Neural cell (in vitro differentiated cells): ENCODE measurements around the gene BRSK2. TPM values are rescaled to one million over a fixed set of nuclear protein-coding genes. Genes with fewer than 3 reads are reported as not detected.

Experiments
- H2AFZ ChIP-seq: fragments of 200-600, 300-800 bp; sonication (generic), shearing (Covaris generic); 2 replicates; pipeline ENCODE4 v1.6.0; 2014; ENCODE audit warnings: low read depth, mild to moderate bottlenecking, antibody characterized with exemption, low read length, moderate library complexity
- H3F3A ChIP-seq: fragments of 200-600 bp; shearing (Covaris generic); 2 replicates; pipeline ENCODE4 v1.6.1; 2016; ENCODE audit warnings: mild to moderate bottlenecking, moderate library complexity, mixed read lengths, antibody characterized with exemption, low read length; ENCODE audit not compliant: insufficient read depth, poor library complexity, severe bottlenecking
- H3K27ac ChIP-seq: fragments of 200-600, 300-800 bp; sonication (generic), shearing (Covaris generic); 2 replicates; pipeline ENCODE4 v1.5.1; 2014; ENCODE audit warnings: mild to moderate bottlenecking, low read length, moderate library complexity
- H3K27me3 ChIP-seq: fragments of 300-800, 200-600 bp; sonication (generic), shearing (Covaris generic); 2 replicates; pipeline ENCODE4 v1.6.0; 2014; ENCODE audit warnings: mild to moderate bottlenecking, low read depth, low read length, moderate library complexity; ENCODE audit not compliant: insufficient read depth
- H3K36me3 ChIP-seq: fragments of 300-800, 200-600 bp; sonication (generic), shearing (Covaris generic); 2 replicates; pipeline ENCODE4 v1.5.1; 2014; ENCODE audit warnings: mild to moderate bottlenecking, antibody characterized with exemption, low read length, moderate library complexity; ENCODE audit not compliant: insufficient read depth
- H3K4me2 ChIP-seq: fragments of 300-800, 200-600 bp; sonication (generic), shearing (Covaris generic); 2 replicates; pipeline ENCODE4 v1.6.0; 2014; ENCODE audit warnings: mild to moderate bottlenecking, low read length
- H3K4me3 ChIP-seq: fragments of 300-800, 200-600 bp; sonication (generic), shearing (Covaris generic); 2 replicates; pipeline ENCODE4 v1.5.1; 2014; ENCODE audit warnings: mild to moderate bottlenecking, low read length, moderate library complexity
- H3K79me2 ChIP-seq: fragments of 200-600 bp; shearing (Covaris generic); replicated peaks from 2 replicates; pipeline ENCODE4 v1.6.0; 2014; ENCODE audit warnings: mild to moderate bottlenecking, low read length, moderate library complexity; ENCODE audit not compliant: insufficient read depth
- H3K9ac ChIP-seq: fragments of 300-800, 200-600 bp; sonication (generic), shearing (Covaris generic); 2 replicates; pipeline ENCODE4 v1.6.1; 2016; ENCODE audit warnings: mild to moderate bottlenecking, low read length, mixed read lengths
- H3K9me2 ChIP-seq: fragments of 200-600 bp; shearing (Covaris generic); 2 replicates; pipeline ENCODE4 v1.6.1; 2016; ENCODE audit warnings: mild to moderate bottlenecking, low read length, mixed read lengths; ENCODE audit not compliant: insufficient read depth
- H3K9me3 ChIP-seq: fragments of 200-600, 300-800 bp; sonication (generic), shearing (Covaris generic); 2 replicates; pipeline ENCODE4 v1.6.1; 2016; ENCODE audit warnings: mild to moderate bottlenecking, mixed run types, low read length, moderate library complexity, mixed read lengths
- H4K20me1 ChIP-seq: fragments of 200-600 bp; shearing (Covaris generic); 2 replicates; pipeline ENCODE4 v1.6.1; 2016; ENCODE audit warnings: mild to moderate bottlenecking, mixed run types; ENCODE audit not compliant: insufficient read depth
- EP300 ChIP-seq: fragments of 450-650 bp; conservative IDR thresholded peaks from 2 replicates; pipeline ENCODE4 v1.6.1; 2014; ENCODE audit warnings: antibody characterized with exemption, mild to moderate bottlenecking, moderate library complexity; ENCODE audit not compliant: poor library complexity, severe bottlenecking
- EZH2 ChIP-seq: fragments of 200-600, 300-800 bp; shearing (Covaris generic), sonication (generic); IDR thresholded peaks from 2 replicates; pipeline ENCODE4 v1.6.1; 2014; ENCODE audit warnings: antibody characterized with exemption, low read length, borderline replicate concordance, mild to moderate bottlenecking; ENCODE audit not compliant: insufficient read depth, poor library complexity, severe bottlenecking
- MXI1 ChIP-seq: fragments of 450-650 bp; conservative IDR thresholded peaks from 2 replicates; pipeline ENCODE4 v1.6.1; 2014; ENCODE audit warnings: antibody characterized with exemption, mild to moderate bottlenecking; ENCODE audit not compliant: poor library complexity, severe bottlenecking
- POLR2AphosphoS5 ChIP-seq: IDR thresholded peaks from 2 replicates; pipeline ENCODE4 v1.6.1; 2012
- RAD21 ChIP-seq: fragments of 450-650 bp; conservative IDR thresholded peaks from 2 replicates; pipeline ENCODE4 v1.6.1; 2014; ENCODE audit warnings: antibody characterized with exemption, mild to moderate bottlenecking, moderate library complexity
- SMC3 ChIP-seq: fragments of 450-650 bp; conservative IDR thresholded peaks from 2 replicates; pipeline ENCODE4 v1.6.1; 2014; ENCODE audit warnings: antibody characterized with exemption, mild to moderate bottlenecking, moderate library complexity; ENCODE audit not compliant: poor library complexity
- TAF1 ChIP-seq: IDR thresholded peaks from 2 replicates; pipeline ENCODE4 v1.6.1; 2012; ENCODE audit warnings: low read depth
- polyA plus RNA-seq: library from polyadenylated mRNA; depleted of rRNA; stranded (reverse); fragments of >200 nt; gene quantifications from 2 replicates; pipeline ENCODE4 v1.2.3, GENCODE V29; 2014
- TF ChIP-seq, protein P1 (sequence below): IDR thresholded peaks from 2 replicates; pipeline ENCODE4 v1.6.1; 2012; ENCODE audit warnings: borderline replicate concordance
- TF ChIP-seq, protein P2 (sequence below): fragments of 450-650 bp; IDR thresholded peaks from 2 replicates; pipeline ENCODE4 v1.5.1; 2014; ENCODE audit warnings: antibody characterized with exemption, mild to moderate bottlenecking, moderate library complexity; ENCODE audit not compliant: poor library complexity, severe bottlenecking

Gene BRSK2
- polyA plus RNA-seq, 1 donor from 2014 or later: 47.5 TPM

DNA sequence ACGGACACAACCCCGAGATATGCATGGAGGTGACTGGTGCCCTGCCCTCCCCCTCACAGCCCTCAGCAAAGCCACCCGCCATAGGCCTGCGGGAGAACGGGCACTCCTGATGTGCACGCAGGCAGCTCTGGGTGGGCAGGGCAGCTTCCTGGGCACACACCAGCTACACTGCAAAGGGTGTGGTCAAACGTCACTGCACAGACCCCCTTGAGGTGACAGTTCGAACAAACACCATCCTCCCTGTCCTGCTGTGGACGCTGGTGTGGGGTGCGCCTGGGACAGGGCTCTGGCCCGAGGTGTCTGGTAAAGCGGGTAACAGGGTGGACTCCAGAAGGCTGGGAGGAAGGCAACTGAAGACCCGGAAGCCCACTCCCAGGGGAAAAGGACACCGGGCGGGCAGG, 118.8 kb downstream of the BRSK2 start:
- Histone ChIP-seq H3K27me3 (no peaks in the 10 kb centered on the region), H3K27ac (no peak overlapping the region), H3K9me3 (no peaks in the 10 kb centered on the region), H3K4me2 (no peak overlapping the region), H4K20me1 (no peaks in the 10 kb centered on the region), H3K36me3 (no peaks in the 10 kb centered on the region), H3F3A (no peaks in the 10 kb centered on the region), H3K9ac (no peak overlapping the region), H3K9me2 (no peaks in the 10 kb centered on the region), H2AFZ (no peak overlapping the region), H3K4me3 (no peak overlapping the region), H3K79me2 (no peaks in the 10 kb centered on the region)
- no peak for TF ChIP-seq MXI1
- no peak for TF ChIP-seq POLR2AphosphoS5
- no peak for TF ChIP-seq SMC3
- TF ChIP-seq, protein P1, sequence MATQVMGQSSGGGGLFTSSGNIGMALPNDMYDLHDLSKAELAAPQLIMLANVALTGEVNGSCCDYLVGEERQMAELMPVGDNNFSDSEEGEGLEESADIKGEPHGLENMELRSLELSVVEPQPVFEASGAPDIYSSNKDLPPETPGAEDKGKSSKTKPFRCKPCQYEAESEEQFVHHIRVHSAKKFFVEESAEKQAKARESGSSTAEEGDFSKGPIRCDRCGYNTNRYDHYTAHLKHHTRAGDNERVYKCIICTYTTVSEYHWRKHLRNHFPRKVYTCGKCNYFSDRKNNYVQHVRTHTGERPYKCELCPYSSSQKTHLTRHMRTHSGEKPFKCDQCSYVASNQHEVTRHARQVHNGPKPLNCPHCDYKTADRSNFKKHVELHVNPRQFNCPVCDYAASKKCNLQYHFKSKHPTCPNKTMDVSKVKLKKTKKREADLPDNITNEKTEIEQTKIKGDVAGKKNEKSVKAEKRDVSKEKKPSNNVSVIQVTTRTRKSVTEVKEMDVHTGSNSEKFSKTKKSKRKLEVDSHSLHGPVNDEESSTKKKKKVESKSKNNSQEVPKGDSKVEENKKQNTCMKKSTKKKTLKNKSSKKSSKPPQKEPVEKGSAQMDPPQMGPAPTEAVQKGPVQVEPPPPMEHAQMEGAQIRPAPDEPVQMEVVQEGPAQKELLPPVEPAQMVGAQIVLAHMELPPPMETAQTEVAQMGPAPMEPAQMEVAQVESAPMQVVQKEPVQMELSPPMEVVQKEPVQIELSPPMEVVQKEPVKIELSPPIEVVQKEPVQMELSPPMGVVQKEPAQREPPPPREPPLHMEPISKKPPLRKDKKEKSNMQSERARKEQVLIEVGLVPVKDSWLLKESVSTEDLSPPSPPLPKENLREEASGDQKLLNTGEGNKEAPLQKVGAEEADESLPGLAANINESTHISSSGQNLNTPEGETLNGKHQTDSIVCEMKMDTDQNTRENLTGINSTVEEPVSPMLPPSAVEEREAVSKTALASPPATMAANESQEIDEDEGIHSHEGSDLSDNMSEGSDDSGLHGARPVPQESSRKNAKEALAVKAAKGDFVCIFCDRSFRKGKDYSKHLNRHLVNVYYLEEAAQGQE: no peak
- no peak for TF ChIP-seq EP300
- no peak for TF ChIP-seq RAD21
- TF ChIP-seq, protein P2, sequence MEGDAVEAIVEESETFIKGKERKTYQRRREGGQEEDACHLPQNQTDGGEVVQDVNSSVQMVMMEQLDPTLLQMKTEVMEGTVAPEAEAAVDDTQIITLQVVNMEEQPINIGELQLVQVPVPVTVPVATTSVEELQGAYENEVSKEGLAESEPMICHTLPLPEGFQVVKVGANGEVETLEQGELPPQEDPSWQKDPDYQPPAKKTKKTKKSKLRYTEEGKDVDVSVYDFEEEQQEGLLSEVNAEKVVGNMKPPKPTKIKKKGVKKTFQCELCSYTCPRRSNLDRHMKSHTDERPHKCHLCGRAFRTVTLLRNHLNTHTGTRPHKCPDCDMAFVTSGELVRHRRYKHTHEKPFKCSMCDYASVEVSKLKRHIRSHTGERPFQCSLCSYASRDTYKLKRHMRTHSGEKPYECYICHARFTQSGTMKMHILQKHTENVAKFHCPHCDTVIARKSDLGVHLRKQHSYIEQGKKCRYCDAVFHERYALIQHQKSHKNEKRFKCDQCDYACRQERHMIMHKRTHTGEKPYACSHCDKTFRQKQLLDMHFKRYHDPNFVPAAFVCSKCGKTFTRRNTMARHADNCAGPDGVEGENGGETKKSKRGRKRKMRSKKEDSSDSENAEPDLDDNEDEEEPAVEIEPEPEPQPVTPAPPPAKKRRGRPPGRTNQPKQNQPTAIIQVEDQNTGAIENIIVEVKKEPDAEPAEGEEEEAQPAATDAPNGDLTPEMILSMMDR: no peak
- no peak for TF ChIP-seq TAF1
- TF ChIP-seq EZH2: no peak

DNA sequence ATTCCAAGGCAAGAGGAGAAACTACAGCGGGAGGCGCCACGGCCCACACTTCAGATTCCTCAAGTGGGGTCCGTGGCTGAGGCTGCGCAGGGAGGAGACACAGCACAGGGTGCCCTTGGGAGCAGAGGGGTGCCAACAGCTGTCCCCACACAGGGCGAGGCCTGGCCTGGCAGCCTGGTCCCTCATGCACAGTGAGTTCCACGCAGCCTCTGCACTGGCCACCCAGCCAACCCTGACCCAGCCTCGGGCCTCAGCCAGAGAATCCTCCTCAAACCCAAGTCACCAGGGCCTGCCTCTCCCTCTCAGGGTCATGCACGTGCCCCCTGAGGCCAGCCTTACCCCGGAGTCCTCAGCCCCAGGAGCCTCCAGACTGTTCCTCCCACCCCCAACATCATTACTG, 119.3 kb downstream of the BRSK2 start:
- Histone ChIP-seq H3F3A (no peaks in the 10 kb centered on the region), H2AFZ (no peak overlapping the region), H3K27ac (no peak overlapping the region), H3K9me2 (no peaks in the 10 kb centered on the region), H3K36me3 (no peaks in the 10 kb centered on the region), H3K4me3 (no peak overlapping the region), H3K4me2 (no peak overlapping the region), H4K20me1 (no peaks in the 10 kb centered on the region), H3K9me3 (no peaks in the 10 kb centered on the region), H3K9ac (no peak overlapping the region), H3K79me2 (no peaks in the 10 kb centered on the region), H3K27me3 (no peaks in the 10 kb centered on the region)
- TF ChIP-seq POLR2AphosphoS5 (no peak), TAF1 (no peak)
